H1 (cell line): ENCODE results near the gene MARK1.

ENCODE experiments used
- BRCA1 ChIP-seq: IDR thresholded peaks from 2 replicates; pipeline ENCODE4 v1.6.1; 2012; ENCODE audit warnings: low read depth, low read length, improper control_type of control experiment
- CREB1 ChIP-seq: IDR thresholded peaks from 2 replicates; pipeline ENCODE4 v1.6.1; 2012; ENCODE audit warnings: inconsistent platforms
- EZH2 ChIP-seq: fragments of 200-600 bp; sonication (generic); IDR thresholded peaks from 2 replicates; pipeline ENCODE4 v1.7.1; 2012; ENCODE audit warnings: low read depth, mild to moderate bottlenecking, moderate library complexity, low read length, inconsistent platforms; ENCODE audit not compliant: severe bottlenecking
- MAFK ChIP-seq: IDR thresholded peaks from 2 replicates; pipeline ENCODE4 v1.6.1; 2012; ENCODE audit warnings: low read depth, mild to moderate bottlenecking, improper control_type of control experiment, low read length
- POLR2A ChIP-seq, 2 experiments: IDR thresholded peaks; 1 replicate in 1 of 2; 2 replicates in 1 of 2; pipeline ENCODE4 v1.6.1; 2011; ENCODE audit warnings: low read depth in 2 of 2, low read length in 2 of 2, mild to moderate bottlenecking in 2 of 2; ENCODE audit errors: control extremely low read depth in 1 of 2
- POLR2AphosphoS5 ChIP-seq: IDR thresholded peaks from 2 replicates; pipeline ENCODE4 v1.6.1; 2011; ENCODE audit warnings: low read depth, low read length
- ZNF274 ChIP-seq: IDR thresholded peaks from 2 replicates; pipeline ENCODE4 v1.7.0; 2012; ENCODE audit warnings: low read length, borderline replicate concordance; ENCODE audit errors: extremely low read depth
- TF ChIP-seq, protein P1 (sequence below), 3 experiments: IDR thresholded peaks; 1 replicate in 2 of 3; 2 replicates in 1 of 3; pipeline versions ENCODE4 v1.5.1 to v1.6.1; 2011; ENCODE audit warnings: low read length in 3 of 3, mild to moderate bottlenecking in 3 of 3, inconsistent platforms in 2 of 3, low read depth in 1 of 3, moderate library complexity in 1 of 3; ENCODE audit not compliant: insufficient read depth in 1 of 3; ENCODE audit errors: control extremely low read depth in 1 of 3

DNA sequence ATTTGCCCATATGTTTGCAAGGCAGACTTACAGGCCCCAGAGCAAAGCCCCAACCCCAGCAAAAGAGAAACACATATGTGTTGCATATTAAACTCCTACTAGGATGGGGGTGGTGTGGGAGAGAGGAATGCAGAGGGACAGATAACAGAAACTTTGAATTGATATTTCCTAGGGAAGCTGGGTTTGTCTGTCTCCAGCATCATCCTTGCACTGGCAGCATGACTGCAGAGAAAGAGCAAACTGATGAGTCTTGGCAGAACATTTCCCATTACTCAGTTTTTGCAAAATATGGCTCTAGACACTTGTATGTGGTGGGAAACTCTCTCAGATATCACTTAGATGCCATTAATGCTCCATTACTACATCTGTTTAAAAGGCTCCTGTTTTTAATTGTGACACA lies 43.8 kb upstream of the MARK1 start:
- no peak for TF ChIP-seq BRCA1
- no peak for TF ChIP-seq CREB1
- TF ChIP-seq MAFK, result no peak
- no peak for TF ChIP-seq POLR2AphosphoS5
- TF ChIP-seq, protein P1, sequence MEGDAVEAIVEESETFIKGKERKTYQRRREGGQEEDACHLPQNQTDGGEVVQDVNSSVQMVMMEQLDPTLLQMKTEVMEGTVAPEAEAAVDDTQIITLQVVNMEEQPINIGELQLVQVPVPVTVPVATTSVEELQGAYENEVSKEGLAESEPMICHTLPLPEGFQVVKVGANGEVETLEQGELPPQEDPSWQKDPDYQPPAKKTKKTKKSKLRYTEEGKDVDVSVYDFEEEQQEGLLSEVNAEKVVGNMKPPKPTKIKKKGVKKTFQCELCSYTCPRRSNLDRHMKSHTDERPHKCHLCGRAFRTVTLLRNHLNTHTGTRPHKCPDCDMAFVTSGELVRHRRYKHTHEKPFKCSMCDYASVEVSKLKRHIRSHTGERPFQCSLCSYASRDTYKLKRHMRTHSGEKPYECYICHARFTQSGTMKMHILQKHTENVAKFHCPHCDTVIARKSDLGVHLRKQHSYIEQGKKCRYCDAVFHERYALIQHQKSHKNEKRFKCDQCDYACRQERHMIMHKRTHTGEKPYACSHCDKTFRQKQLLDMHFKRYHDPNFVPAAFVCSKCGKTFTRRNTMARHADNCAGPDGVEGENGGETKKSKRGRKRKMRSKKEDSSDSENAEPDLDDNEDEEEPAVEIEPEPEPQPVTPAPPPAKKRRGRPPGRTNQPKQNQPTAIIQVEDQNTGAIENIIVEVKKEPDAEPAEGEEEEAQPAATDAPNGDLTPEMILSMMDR (IDR thresholded peaks at IDR 0.05; ENCODE audit: control extremely low read depth in 1 of 3, insufficient read depth in 1 of 3, low read depth in 1 of 3, low read length in 3 of 3), result no peak
- no peak for TF ChIP-seq EZH2
- no peak for TF ChIP-seq POLR2A (IDR thresholded peaks at IDR 0.05; ENCODE audit: control extremely low read depth in 1 of 2, low read depth in 2 of 2, low read length in 2 of 2)
- TF ChIP-seq ZNF274, result no peak
